HFFc6 (cell line): ENCODE measurements around the gene NOS1AP. TPM values are rescaled to one million over a fixed set of nuclear protein-coding genes. Genes with fewer than 3 reads are reported as not detected.

Experiments
- DNase-seq: peaks from one replicate; pipeline ENCODE4 v3.0.0-alpha.2; 2018
- H3K27ac Mint-ChIP-seq: 2 replicates; pipeline ENCODE4 v1.8.0; 2020; ENCODE audit warnings: mild to moderate bottlenecking, mixed read lengths
- H3K27me3 Mint-ChIP-seq: 2 replicates; pipeline ENCODE4 v1.8.0; 2021; ENCODE audit warnings: mild to moderate bottlenecking, moderate library complexity, mixed read lengths; ENCODE audit not compliant: insufficient read depth
- H3K36me3 Mint-ChIP-seq: 2 replicates; pipeline ENCODE4 v1.8.0; 2021; ENCODE audit warnings: low read depth, mixed read lengths
- H3K4me1 Mint-ChIP-seq: 2 replicates; pipeline ENCODE4 v1.8.0; 2020; ENCODE audit warnings: low read depth, mixed read lengths
- H3K4me3 Mint-ChIP-seq: 2 replicates; pipeline ENCODE4 v1.8.0; 2020; ENCODE audit warnings: mild to moderate bottlenecking, moderate library complexity, mixed read lengths
- H3K9me3 Mint-ChIP-seq: 2 replicates; pipeline ENCODE4 v1.8.0; 2020; ENCODE audit warnings: mild to moderate bottlenecking, mixed read lengths
- total RNA-seq, 6 experiments: library from RNA; stranded (reverse); fragmentation: NEBNext Ultra II Directional; extraction: Animal tissue kit (Norgen Biotek cat#: 25700); gene quantifications; 2 replicates in 1 of 6; 3 replicates in 5 of 6; pipeline ENCODE4 v1.2.3, GENCODE V29; 2021
- TF ChIP-seq, protein P1 (sequence below): fragments of 200-600 bp; sonication (generic); IDR thresholded peaks from 2 replicates; pipeline ENCODE4 v1.5.0; 2021; ENCODE audit warnings: antibody characterized with exemption, mild to moderate bottlenecking

Gene NOS1AP
- total RNA-seq, 6 experiments from 2014 or later, result 0.11 to 0.62 (median 0.29) TPM

DNA sequence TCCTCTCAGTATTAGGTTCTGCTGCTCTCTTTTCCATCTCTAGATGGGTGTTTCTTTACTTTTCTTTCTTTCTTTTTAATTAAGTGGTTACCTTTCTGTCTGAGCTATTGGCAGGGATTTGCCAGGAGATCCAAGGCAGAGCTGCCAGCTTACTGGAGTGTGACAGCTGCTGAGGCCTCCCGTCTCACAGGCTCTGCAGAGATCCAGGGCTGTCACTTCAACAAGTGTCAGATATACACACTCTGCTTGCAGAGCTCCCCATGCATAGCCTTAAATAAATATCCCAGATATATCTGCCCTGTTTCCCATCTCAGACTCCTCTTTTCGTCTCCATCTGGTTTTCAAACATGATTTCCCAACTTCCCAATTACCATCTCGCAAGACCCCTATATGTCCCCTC is 124.3 kb downstream of the NOS1AP start:
- H3K9me3 Mint-ChIP-seq, result no peaks in the 10 kb centered on the region
- DNase-seq, result no peak
- peaks cover 16% of the 10 kb centered on the region for H3K27me3 Mint-ChIP-seq
- no peak overlapping the region for H3K4me3 Mint-ChIP-seq
- H3K27ac Mint-ChIP-seq, result no peak overlapping the region
- H3K4me1 Mint-ChIP-seq, result no peaks in the 10 kb centered on the region
- no peaks in the 10 kb centered on the region for H3K36me3 Mint-ChIP-seq
- TF ChIP-seq, protein P1, sequence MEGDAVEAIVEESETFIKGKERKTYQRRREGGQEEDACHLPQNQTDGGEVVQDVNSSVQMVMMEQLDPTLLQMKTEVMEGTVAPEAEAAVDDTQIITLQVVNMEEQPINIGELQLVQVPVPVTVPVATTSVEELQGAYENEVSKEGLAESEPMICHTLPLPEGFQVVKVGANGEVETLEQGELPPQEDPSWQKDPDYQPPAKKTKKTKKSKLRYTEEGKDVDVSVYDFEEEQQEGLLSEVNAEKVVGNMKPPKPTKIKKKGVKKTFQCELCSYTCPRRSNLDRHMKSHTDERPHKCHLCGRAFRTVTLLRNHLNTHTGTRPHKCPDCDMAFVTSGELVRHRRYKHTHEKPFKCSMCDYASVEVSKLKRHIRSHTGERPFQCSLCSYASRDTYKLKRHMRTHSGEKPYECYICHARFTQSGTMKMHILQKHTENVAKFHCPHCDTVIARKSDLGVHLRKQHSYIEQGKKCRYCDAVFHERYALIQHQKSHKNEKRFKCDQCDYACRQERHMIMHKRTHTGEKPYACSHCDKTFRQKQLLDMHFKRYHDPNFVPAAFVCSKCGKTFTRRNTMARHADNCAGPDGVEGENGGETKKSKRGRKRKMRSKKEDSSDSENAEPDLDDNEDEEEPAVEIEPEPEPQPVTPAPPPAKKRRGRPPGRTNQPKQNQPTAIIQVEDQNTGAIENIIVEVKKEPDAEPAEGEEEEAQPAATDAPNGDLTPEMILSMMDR, result no peak

DNA sequence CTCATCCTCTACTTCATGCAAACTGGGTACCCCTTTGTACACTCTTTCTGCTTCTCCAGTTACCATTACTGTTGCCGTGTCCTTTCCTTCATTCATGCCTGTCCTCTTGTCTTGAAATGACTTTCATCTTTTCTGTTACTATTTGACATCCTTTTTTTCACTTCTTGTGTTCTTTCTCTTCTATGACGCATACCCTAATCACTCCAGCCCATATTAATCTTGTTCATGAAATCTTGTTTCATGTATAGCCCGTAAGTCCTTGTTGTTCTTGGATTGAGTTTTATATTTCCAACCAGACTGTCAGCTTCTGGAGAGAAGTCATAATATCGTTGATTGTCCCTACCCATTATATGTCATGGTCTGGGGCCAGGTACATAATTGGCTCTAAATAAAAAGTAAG is 126.1 kb downstream of the NOS1AP start:
- no peak for DNase-seq
- Mint-ChIP-seq H3K4me1 (no peaks in the 10 kb centered on the region), H3K27me3 (peaks cover 24% of the 10 kb centered on the region), H3K36me3 (no peaks in the 10 kb centered on the region), H3K27ac (no peak overlapping the region), H3K4me3 (no peak overlapping the region), H3K9me3 (no peaks in the 10 kb centered on the region)
- TF ChIP-seq, protein P1, result no peak

DNA sequence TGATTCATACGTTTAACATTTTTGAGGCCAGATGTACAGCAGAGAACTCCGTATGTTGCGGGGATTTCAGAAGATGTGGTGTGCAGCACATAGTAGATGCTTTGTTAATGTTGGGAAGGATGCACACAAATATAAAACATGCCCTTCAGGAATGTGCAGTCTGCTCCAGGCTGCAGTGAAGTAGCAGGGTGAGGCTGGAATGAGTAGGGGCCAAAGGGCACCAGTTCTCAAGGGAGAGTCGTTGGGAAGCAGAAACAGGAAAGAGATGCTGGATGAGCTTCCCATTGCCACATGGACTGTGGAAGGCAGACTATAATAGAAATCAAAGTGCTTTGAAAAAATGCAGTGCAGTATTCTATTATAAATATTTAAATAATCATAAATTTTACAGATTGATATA is 126.9 kb downstream of the NOS1AP start:
- H3K4me1 Mint-ChIP-seq, result no peaks in the 10 kb centered on the region
- no peaks in the 10 kb centered on the region; the same call in 1 of the 2 replicates for H3K9me3 Mint-ChIP-seq

DNA sequence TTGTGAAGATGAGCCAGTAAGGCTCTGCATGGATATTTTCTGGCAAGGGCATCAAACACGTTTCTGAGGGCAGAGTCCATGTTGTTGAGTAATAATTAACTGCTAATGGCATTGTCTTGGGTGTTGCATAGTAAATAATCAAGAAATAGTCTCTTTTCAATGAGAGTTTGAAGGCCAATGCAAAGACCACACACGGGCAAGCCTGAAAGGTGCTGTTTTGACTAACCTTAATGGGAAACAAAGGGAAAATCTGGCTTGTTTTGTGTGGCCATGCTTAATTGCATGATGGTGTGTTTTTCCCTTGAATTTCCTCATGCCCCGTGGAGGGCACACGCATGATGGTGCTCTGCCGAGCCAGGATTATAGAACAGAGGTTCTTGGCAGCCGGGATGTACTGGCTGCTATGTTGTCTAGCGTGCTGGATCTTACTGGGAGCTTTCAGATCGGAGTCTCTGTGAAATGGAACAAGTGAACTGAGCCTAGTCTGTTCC is 127.6 kb downstream of the NOS1AP start:
- H3K36me3 Mint-ChIP-seq, result no peaks in the 10 kb centered on the region
- peaks cover 22% of the 10 kb centered on the region for H3K27me3 Mint-ChIP-seq
- no peak for DNase-seq
- no peak overlapping the region for H3K27ac Mint-ChIP-seq
- no peaks in the 10 kb centered on the region; the same call in 1 of the 2 replicates for H3K9me3 Mint-ChIP-seq
- H3K4me3 Mint-ChIP-seq, result no peak overlapping the region
- no peaks in the 10 kb centered on the region for H3K4me1 Mint-ChIP-seq
- TF ChIP-seq, protein P1, result no peak

More for the DNA sequence above, 126.9 kb downstream of the NOS1AP start:
- Mint-ChIP-seq H3K27me3 (peaks cover 17% of the 10 kb centered on the region), H3K27ac (no peak overlapping the region), H3K4me3 (no peak overlapping the region), H3K36me3 (no peaks in the 10 kb centered on the region)
- no peak for DNase-seq
- TF ChIP-seq, protein P1, result no peak

DNA sequence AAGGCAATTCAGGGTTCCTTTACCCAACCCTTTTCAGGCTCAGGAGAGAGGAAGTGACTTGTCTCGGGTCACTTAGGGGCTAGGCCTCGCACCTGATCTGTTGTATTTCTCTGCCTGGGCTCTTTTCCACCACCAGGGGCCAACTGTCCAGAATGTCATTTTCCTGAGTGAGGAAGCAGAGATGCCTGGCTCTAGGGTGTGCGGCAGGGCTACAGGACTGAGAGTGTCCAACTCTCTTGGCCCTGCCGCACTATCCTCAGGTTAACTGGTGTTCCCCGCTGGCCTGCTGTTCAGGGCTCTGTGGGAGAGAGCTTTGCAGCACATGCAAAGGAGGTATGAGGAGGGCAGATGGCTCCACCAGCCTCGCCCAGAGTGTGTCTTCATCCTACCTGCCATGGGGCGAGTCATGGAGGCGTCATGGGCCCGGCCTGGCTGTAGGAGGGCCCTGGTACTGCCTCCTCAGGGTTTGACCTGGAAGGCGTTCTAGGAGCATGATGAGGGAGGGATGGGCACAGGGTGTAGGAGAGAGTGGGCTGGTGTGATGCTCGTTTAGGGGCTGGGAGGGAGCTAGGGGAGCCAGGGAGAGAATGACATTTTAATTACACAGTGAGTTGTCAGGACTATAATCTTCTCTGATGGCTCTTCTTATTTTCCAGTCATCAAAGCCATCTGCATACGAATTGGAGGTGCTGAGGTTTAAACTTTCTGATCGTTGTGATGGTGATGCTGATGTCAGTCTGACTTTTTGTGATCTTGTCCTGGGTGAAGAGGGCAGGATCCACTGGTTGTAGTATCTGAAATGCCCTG is 128.3 kb downstream of the NOS1AP start:
- H3K36me3 Mint-ChIP-seq, result no peaks in the 10 kb centered on the region
- H3K4me1 Mint-ChIP-seq, result no peaks in the 10 kb centered on the region
- no peaks in the 10 kb centered on the region; the same call in 1 of the 2 replicates for H3K9me3 Mint-ChIP-seq
- peaks cover 25% of the 10 kb centered on the region for H3K27me3 Mint-ChIP-seq
- H3K27ac Mint-ChIP-seq, result no peak overlapping the region
- TF ChIP-seq, protein P1, result no peak
- no peak overlapping the region for H3K4me3 Mint-ChIP-seq
- DNase-seq, result no peak
